Measurements from ENCODE around the gene SRL.

DNA sequence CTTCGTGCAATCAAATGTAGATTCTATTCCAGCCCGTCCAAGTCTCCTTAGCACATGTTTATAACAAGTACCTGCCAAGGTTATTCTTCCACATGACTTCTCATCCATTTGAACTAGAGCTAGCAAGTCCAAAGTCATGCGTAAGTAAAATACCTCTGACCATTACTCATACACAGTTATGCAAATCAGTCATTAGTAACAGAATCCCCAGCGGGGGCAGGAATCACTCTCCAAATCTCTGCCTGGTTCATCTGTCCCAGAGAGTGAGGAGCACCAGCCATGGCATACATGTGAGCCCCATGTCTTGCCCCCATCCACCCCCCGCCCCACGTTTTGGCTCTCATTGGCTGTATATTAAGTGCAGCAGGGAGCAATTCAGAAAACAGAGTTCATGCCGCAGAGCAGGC, 27.7 kb downstream of the SRL start:
- TF ChIP-seq POLR2A (IDR thresholded peaks at IDR 0.05; ENCODE audit: low read length) (no peak), GATA1 (IDR thresholded peaks at IDR 0.05; ENCODE audit: low read depth, low read length) (no peak)

Measured in erythroblast (primary cell).